PC-9 (cell line): Measurements from ENCODE around the gene LTB.

Experiments
- EZH2 ChIP-seq: fragments of 200-600 bp; sonication (generic); IDR thresholded peaks from 2 replicates; pipeline ENCODE4 v1.8.0; 2017; ENCODE audit warnings: antibody characterized with exemption, low read depth
- TF ChIP-seq, protein P1 (sequence below): fragments of 200-600 bp; sonication (generic); conservative IDR thresholded peaks from 2 replicates; pipeline ENCODE4 v1.6.1; 2017; ENCODE audit warnings: mixed run types, antibody characterized with exemption, mild to moderate bottlenecking, moderate library complexity

DNA sequence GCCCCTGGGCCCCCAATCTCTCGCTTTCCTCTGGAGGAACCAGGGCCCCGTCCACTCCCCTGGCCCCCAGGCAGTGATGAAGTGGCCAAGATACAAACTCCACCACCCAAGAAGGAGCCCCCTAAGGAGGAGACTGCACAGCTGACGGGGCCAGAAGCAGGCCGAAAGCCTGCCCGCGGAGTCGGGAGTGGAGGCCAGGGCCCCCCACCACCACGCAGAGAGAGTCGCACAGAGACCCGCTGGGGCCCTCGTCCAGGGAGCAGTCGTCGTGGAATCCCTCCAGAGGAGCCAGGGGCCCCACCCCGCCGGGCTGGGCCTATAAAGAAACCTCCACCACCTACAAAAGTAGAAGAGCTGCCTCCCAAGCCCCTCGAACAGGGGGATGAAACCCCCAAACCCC is 49.0 kb upstream of the LTB start:
- TF ChIP-seq, protein P1, sequence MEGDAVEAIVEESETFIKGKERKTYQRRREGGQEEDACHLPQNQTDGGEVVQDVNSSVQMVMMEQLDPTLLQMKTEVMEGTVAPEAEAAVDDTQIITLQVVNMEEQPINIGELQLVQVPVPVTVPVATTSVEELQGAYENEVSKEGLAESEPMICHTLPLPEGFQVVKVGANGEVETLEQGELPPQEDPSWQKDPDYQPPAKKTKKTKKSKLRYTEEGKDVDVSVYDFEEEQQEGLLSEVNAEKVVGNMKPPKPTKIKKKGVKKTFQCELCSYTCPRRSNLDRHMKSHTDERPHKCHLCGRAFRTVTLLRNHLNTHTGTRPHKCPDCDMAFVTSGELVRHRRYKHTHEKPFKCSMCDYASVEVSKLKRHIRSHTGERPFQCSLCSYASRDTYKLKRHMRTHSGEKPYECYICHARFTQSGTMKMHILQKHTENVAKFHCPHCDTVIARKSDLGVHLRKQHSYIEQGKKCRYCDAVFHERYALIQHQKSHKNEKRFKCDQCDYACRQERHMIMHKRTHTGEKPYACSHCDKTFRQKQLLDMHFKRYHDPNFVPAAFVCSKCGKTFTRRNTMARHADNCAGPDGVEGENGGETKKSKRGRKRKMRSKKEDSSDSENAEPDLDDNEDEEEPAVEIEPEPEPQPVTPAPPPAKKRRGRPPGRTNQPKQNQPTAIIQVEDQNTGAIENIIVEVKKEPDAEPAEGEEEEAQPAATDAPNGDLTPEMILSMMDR = no peak
- no peak for TF ChIP-seq EZH2
